Activated CD4-positive, alpha-beta memory T cell treated with anti-CD3 and anti-CD28 coated beads, Interleukin-2, amount 10 ng/mL, durations not matched to agents 7 days and 5 days (primary cell): Measurements from ENCODE around the gene HYCC1. TPM values are rescaled to one million over a fixed set of nuclear protein-coding genes. Genes with fewer than 3 reads are reported as not detected.

ENCODE experiments used
- CTCF ChIA-PET: fragments of 350-600 bp; sonication (Branson Sonifier 250); formaldehyde crosslinking; loops from one replicate; lab custom pipeline; 2021; ENCODE audit warnings: antibody characterized with exemption, inconsistent platforms; lab: Charles Lee
- POLR2A ChIA-PET: fragments of 350-600 bp; sonication (Branson Sonifier 250); formaldehyde crosslinking; loops from one replicate; lab custom pipeline; 2021; ENCODE audit warnings: antibody characterized with exemption; lab: Charles Lee
- DNase-seq: peaks from one replicate; pipeline ENCODE4 v3.0.0-alpha.2; 2020
- H3K27ac Mint-ChIP-seq: one replicate; pipeline ENCODE4 v1.8.0; 2021; ENCODE audit warnings: mild to moderate bottlenecking, mixed read lengths
- H3K27me3 Mint-ChIP-seq: one replicate; pipeline ENCODE4 v1.8.0; 2021; ENCODE audit warnings: mixed read lengths
- H3K36me3 Mint-ChIP-seq: one replicate; pipeline ENCODE4 v1.8.0; 2021; ENCODE audit warnings: low read depth, mixed read lengths
- H3K4me1 Mint-ChIP-seq: one replicate; pipeline ENCODE4 v1.8.0; 2021; ENCODE audit warnings: mixed read lengths
- H3K4me3 Mint-ChIP-seq: one replicate; pipeline ENCODE4 v1.8.0; 2021; ENCODE audit warnings: mild to moderate bottlenecking, mixed read lengths
- H3K9me3 Mint-ChIP-seq: one replicate; pipeline ENCODE4 v1.8.0; 2021; ENCODE audit warnings: mixed read lengths
- total RNA-seq, 2 experiments: library from RNA; stranded (reverse); gene quantifications; one replicate each; pipeline ENCODE4 v1.2.3, GENCODE V29; 2021

The HYCC1 gene
- total RNA-seq, 2 experiments from 2014 or later, result 103 to 105 TPM

- ChIA-PET POLR2A (interaction anchor here (0.8 to 5.9 kb wide), 3 partner anchors 11 to 20 kb away, joined by 3 to 38 read pairs (median 13); no protein-coding TSS in a partner anchor), CTCF (interaction anchor here (1.0 to 2.0 kb wide), 3 partner anchors 9 to 161 kb away, joined by 3 to 6 read pairs (median 6); no protein-coding TSS in a partner anchor)
- Mint-ChIP-seq H3K4me3 (peak overlapping the region; percentile 93), H3K9me3 (peaks cover 10% of the 10 kb centered on the region), H3K27ac (peak overlapping the region; percentile 88), H3K36me3 (peaks cover 21% of the 10 kb centered on the region), H3K4me1 (peaks cover 42% of the 10 kb centered on the region), H3K27me3 (no peaks in the 10 kb centered on the region)
- DNase-seq, result no peak
These were observed 751 bp upstream of the HYCC1 start for GRCh38 chr7:23014681-23015080.

GRCh38 chr7:23012908-23013714 is 819 bp downstream of the HYCC1 start:
- H3K36me3 Mint-ChIP-seq, result peaks cover 19% of the 10 kb centered on the region
- H3K4me3 Mint-ChIP-seq, result no peak overlapping the region
- CTCF ChIA-PET, result interaction anchor here (0.7 to 2.8 kb wide), 4 partner anchors 11 to 128 kb away, joined by 3 to 18 read pairs (median 8); no protein-coding TSS in a partner anchor

GRCh38 chr7:23012186-23012585 is 1.7 kb downstream of the HYCC1 start:
- Mint-ChIP-seq H3K36me3 (peaks cover 19% of the 10 kb centered on the region), H3K4me3 (no peak overlapping the region), H3K9me3 (peaks cover 7% of the 10 kb centered on the region), H3K27ac (no peak overlapping the region), H3K4me1 (peaks cover 28% of the 10 kb centered on the region), H3K27me3 (no peaks in the 10 kb centered on the region)
- DNase-seq, result no peak
- CTCF ChIA-PET, result interaction anchor here (0.9 to 2.8 kb wide), 4 partner anchors 9 to 45 kb away, joined by 3 to 18 read pairs (median 8); no protein-coding TSS in a partner anchor
- POLR2A ChIA-PET, result interaction anchor here (0.8 to 5.9 kb wide), 9 partner anchors 9 to 161 kb away, joined by 3 to 38 read pairs (median 6); partner anchors contain the start of gene KLHL7

More at GRCh38 chr7:23012908-23013714, 819 bp downstream of the HYCC1 start:
- Mint-ChIP-seq H3K4me1 (peaks cover 37% of the 10 kb centered on the region), H3K27me3 (no peaks in the 10 kb centered on the region), H3K9me3 (peaks cover 7% of the 10 kb centered on the region), H3K27ac (no peak overlapping the region)
- DNase-seq, result peak; percentile 34
- POLR2A ChIA-PET, result interaction anchor here (0.8 to 5.9 kb wide), 13 partner anchors 8 to 162 kb away, joined by 3 to 38 read pairs (median 5); partner anchors contain the start of gene KLHL7

GRCh38 chr7:23011222-23011924 is 2.6 kb downstream of the HYCC1 start:
- H3K27ac Mint-ChIP-seq, result no peak overlapping the region
- peaks cover 7% of the 10 kb centered on the region for H3K9me3 Mint-ChIP-seq
- ChIA-PET CTCF (interaction anchor here (1.3 to 2.8 kb wide), 5 partner anchors 9 to 44 kb away, joined by 3 to 18 read pairs (median 5); no protein-coding TSS in a partner anchor), POLR2A (interaction anchor here (1.6 to 5.9 kb wide), 4 partner anchors 9 to 42 kb away, joined by 6 to 38 read pairs (median 18); no protein-coding TSS in a partner anchor)
- peaks cover 23% of the 10 kb centered on the region for H3K4me1 Mint-ChIP-seq
- H3K4me3 Mint-ChIP-seq, result no peak overlapping the region
- no peak for DNase-seq
- no peaks in the 10 kb centered on the region for H3K27me3 Mint-ChIP-seq
- H3K36me3 Mint-ChIP-seq, result peaks cover 20% of the 10 kb centered on the region

GRCh38 chr7:23009303-23009702 is 4.6 kb downstream of the HYCC1 start:
- CTCF ChIA-PET, result no interaction called here
- POLR2A ChIA-PET, result no interaction called here

GRCh38 chr7:23004247-23004520 is 9.7 kb downstream of the HYCC1 start:
- POLR2A ChIA-PET, result interaction anchor here (1.2 to 4.5 kb wide), 2 partner anchors 8 to 9 kb away, joined by 3 to 38 read pairs; partner anchors contain the start of gene HYCC1
- CTCF ChIA-PET, result interaction anchor here (1.2 to 3.8 kb wide), 3 partner anchors 8 to 82 kb away, joined by 3 to 14 read pairs (median 13); no protein-coding TSS in a partner anchor
- Mint-ChIP-seq H3K9me3 (no peaks in the 10 kb centered on the region), H3K27me3 (no peaks in the 10 kb centered on the region), H3K4me3 (no peak overlapping the region), H3K36me3 (peaks cover 21% of the 10 kb centered on the region), H3K4me1 (peaks cover 56% of the 10 kb centered on the region), H3K27ac (no peak overlapping the region)
- DNase-seq, result no peak

More at GRCh38 chr7:23009303-23009702, 4.6 kb downstream of the HYCC1 start:
- Mint-ChIP-seq H3K9me3 (no peaks in the 10 kb centered on the region), H3K27me3 (no peaks in the 10 kb centered on the region), H3K4me1 (peaks cover 20% of the 10 kb centered on the region), H3K4me3 (no peak overlapping the region), H3K27ac (no peak overlapping the region), H3K36me3 (peaks cover 14% of the 10 kb centered on the region)
- no peak for DNase-seq

GRCh38 chr7:23003505-23004246 is 10.3 kb downstream of the HYCC1 start:
- POLR2A ChIA-PET, result interaction anchor here (1.2 to 4.5 kb wide), 3 partner anchors 9 to 17 kb away, joined by 3 to 38 read pairs (median 6); partner anchors contain the start of gene HYCC1
- H3K4me3 Mint-ChIP-seq, result no peak overlapping the region
- DNase-seq, result no peak
- no peak overlapping the region for H3K27ac Mint-ChIP-seq
- no peaks in the 10 kb centered on the region for H3K27me3 Mint-ChIP-seq
- H3K36me3 Mint-ChIP-seq, result peaks cover 24% of the 10 kb centered on the region
- CTCF ChIA-PET, result interaction anchor here (1.2 to 3.8 kb wide), 3 partner anchors 8 to 82 kb away, joined by 3 to 14 read pairs (median 13); no protein-coding TSS in a partner anchor
- peaks cover 59% of the 10 kb centered on the region for H3K4me1 Mint-ChIP-seq
- no peaks in the 10 kb centered on the region for H3K9me3 Mint-ChIP-seq

- peak overlapping the region; percentile 41 for H3K27ac Mint-ChIP-seq
- H3K27me3 Mint-ChIP-seq, result no peaks in the 10 kb centered on the region
- DNase-seq, result no peak
- peaks cover 63% of the 10 kb centered on the region for H3K4me1 Mint-ChIP-seq
- H3K4me3 Mint-ChIP-seq, result no peak overlapping the region
- no peaks in the 10 kb centered on the region for H3K9me3 Mint-ChIP-seq
- ChIA-PET POLR2A (interaction anchor here (0.9 to 4.5 kb wide), 5 partner anchors 10 to 147 kb away, joined by 3 to 38 read pairs (median 4); partner anchors contain the start of gene HYCC1), CTCF (interaction anchor here (0.7 to 3.8 kb wide), 4 partner anchors 9 to 145 kb away, joined by 3 to 13 read pairs (median 4); no protein-coding TSS in a partner anchor)
- H3K36me3 Mint-ChIP-seq, result peaks cover 30% of the 10 kb centered on the region
These were observed 11.2 kb downstream of the HYCC1 start for GRCh38 chr7:23002698-23003097.

GRCh38 chr7:23001610-23002009 is 12.3 kb downstream of the HYCC1 start:
- Mint-ChIP-seq H3K9me3 (no peaks in the 10 kb centered on the region), H3K27me3 (no peaks in the 10 kb centered on the region), H3K36me3 (peaks cover 32% of the 10 kb centered on the region), H3K27ac (peak overlapping the region; percentile 74), H3K4me1 (peaks cover 64% of the 10 kb centered on the region), H3K4me3 (peak overlapping the region; percentile 15)
- CTCF ChIA-PET, result interaction anchor here (1.0 to 3.8 kb wide), 4 partner anchors 10 to 104 kb away, joined by 3 to 13 read pairs (median 4); partner anchors contain the start of gene KLHL7
- POLR2A ChIA-PET, result interaction anchor here (1.2 to 4.5 kb wide), 4 partner anchors 11 to 179 kb away, joined by 3 to 38 read pairs (median 4); partner anchors contain the start of genes HYCC1 and TOMM7
- DNase-seq, result no peak

GRCh38 chr7:23000597-23001360 is 13.2 kb downstream of the HYCC1 start:
- H3K9me3 Mint-ChIP-seq, result no peaks in the 10 kb centered on the region
- peak overlapping the region; percentile 74 for H3K27ac Mint-ChIP-seq
- no peaks in the 10 kb centered on the region for H3K27me3 Mint-ChIP-seq
- DNase-seq, result no peak
- peaks cover 31% of the 10 kb centered on the region for H3K36me3 Mint-ChIP-seq
- no peak overlapping the region for H3K4me3 Mint-ChIP-seq
- POLR2A ChIA-PET, result interaction anchor here (0.9 to 4.5 kb wide), 3 partner anchors 12 to 178 kb away, joined by 3 to 38 read pairs (median 3); partner anchors contain the start of genes HYCC1 and TOMM7
- CTCF ChIA-PET, result interaction anchor here (1.1 to 3.8 kb wide), 2 partner anchors 11 to 105 kb away, joined by 4 to 13 read pairs; partner anchors contain the start of gene KLHL7
- H3K4me1 Mint-ChIP-seq, result peaks cover 63% of the 10 kb centered on the region

GRCh38 chr7:22998519-22998896 is 15.4 kb downstream of the HYCC1 start:
- ChIA-PET CTCF (no interaction called here), POLR2A (no interaction called here)
- Mint-ChIP-seq H3K27ac (no peak overlapping the region), H3K4me1 (peaks cover 68% of the 10 kb centered on the region), H3K27me3 (no peaks in the 10 kb centered on the region), H3K9me3 (no peaks in the 10 kb centered on the region), H3K36me3 (peaks cover 41% of the 10 kb centered on the region), H3K4me3 (no peak overlapping the region)
- no peak for DNase-seq
